HG02763 (cell line): Measurements from ENCODE around the gene MRPS14.
"Not testable (repeated sequence)": the region's sequence is repeated elsewhere in the genome, so short reads cannot be mapped to it uniquely, and the experiment has no call there.

Source experiments
- ATAC-seq: cut with Tn5 transposase; IDR thresholded peaks from one replicate; pipeline ENCODE4 v1.9.1; 2021; ENCODE audit warnings: mild to moderate bottlenecking, moderate library complexity; ENCODE audit not compliant: unreplicated experiment

MRPS14 gene

DNA sequence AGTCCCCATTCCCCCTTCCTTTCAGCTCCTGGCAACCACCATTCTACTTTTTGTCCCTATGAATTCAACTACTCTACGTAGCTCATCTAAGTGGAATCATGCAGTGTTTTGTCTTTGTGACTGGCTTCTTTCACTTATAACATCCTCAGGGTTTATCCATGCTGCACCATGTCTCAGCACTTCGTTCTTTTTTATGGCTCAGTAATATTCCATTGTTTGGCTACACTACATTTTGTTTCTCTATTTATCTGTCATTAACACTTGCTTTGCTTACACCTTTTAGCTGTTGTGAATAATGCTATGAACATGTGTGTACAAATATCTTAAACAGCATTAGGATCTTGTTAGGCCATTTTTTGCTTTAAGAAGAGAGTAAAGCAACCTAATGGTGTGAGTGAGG lies 1.5 kb upstream of the MRPS14 start:
- ATAC-seq: no peak

DNA sequence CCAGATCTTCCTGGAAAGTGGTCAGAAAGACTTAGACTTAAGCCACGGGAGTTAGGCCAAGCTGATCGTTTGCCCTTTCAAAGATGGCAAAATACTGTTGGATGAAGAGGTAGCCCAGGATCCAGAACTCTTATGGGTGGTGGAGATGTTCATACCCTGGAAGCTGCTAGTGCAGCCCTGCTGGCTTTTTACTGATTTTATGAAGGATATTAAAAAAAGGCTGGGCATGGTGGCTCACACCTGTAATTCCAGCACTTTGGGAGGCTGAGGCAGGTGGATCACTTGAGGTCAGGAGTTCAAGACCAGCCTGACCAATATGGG lies 657 bp upstream of the MRPS14 start:
- not testable (repeated sequence) for ATAC-seq

DNA sequence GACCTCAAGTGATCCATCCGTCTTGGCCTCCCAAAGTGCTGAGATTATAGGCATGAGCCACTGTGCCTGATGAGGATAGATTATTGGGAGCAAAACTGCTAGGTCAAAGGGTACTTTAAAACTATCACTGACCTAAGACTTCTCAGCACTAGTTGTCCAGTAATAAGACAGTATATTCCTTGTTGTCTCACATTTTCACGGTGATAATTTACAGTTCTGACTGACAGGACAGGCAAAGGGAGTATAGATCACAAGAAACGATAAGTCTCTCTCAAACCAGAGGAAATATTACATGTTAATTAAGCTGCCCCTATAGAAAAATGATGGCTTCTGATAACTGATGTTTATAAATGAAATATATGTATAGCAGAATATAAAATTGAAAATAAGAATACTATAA lies 3.7 kb downstream of the MRPS14 start:
- no peak for ATAC-seq

DNA sequence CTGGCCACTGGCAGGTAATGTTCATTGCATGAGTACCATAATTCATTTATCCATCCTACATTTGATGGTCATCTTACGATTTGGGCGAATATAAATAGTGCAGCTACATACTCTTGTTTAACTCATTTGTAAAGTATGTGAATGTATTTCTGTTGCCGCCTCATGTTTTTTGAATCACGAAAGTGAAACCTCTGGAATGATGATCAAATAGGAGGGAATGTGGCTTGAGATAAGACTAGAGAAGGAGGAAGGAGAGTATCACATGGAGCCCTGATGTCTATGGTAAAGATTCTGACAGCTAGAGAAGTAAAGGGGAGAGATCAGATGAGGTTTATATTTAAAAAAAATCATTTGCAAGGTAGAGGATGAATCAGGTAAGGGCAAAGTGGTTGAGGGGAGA lies 8.0 kb downstream of the MRPS14 start:
- ATAC-seq: no peak

DNA sequence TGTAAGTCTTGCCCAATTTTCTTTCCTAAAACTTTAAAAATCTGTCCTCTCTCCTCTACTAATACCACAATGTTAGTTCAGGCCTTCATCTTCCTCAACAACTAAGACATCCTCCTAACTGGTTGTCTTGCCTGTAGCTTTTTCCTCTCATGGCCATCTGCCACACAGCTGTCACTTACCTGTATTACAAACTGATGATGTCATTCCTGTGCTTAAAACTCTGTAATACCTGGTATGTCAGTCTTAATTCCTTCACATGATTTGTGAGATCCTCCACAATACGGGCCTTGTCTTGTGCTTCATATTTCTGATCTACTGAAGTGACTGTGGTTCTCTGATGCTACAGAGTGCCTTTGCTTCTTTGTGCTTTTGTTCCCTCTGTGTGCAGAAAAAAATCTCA lies 9.8 kb downstream of the MRPS14 start:
- ATAC-seq: no peak

DNA sequence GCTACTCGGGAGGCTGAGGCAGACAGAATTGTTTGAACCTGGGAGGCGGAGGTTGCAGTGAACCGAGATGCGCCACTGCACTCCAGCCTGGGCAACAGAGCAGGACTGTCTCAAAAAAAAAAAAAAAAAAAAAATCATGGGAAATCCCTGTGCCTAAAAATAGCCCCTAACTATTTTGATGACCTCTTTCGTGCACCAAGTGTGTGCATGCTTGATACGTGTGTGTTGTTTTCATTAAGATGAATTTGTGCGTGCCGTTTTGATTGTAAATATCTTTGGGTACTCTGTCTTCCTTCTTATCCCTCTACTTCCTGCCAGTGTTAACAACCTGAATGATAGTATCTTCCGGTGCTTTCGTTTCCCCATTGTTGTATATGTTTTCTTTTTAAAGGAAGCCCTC lies 13.7 kb downstream of the MRPS14 start:
- no peak for ATAC-seq

DNA sequence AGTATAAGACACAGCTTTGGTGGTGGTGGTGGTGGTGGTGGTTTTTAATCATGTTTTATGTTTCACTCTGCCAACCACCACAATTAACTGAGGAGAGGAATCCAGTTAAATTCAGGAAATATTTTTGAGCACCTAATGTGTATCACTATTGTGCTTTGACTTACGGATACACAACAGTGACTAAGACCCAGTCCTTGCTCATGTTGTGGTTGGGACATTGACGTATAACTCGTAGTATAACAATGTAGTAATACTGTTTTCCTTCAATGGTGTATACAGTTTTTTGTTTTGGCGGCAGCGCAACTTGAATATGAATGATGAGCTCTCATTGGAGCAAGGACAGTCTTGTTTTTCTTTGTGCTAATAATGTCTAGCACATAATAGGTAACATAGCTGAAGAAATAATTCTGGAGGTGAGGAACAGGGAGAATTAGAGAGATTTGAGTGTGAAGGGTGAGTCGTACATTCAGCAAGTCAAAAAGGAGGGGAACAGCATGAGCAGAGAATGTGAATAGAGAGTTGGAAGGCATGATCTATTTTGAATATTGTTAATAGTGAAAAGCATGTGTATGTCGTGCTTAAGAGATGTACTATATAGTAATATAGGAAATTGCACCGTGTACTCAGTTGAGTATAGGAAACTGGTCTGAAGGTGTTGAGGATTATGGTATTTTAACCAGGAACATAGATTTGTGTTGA lies 18.0 kb downstream of the MRPS14 start:
- no peak for ATAC-seq

DNA sequence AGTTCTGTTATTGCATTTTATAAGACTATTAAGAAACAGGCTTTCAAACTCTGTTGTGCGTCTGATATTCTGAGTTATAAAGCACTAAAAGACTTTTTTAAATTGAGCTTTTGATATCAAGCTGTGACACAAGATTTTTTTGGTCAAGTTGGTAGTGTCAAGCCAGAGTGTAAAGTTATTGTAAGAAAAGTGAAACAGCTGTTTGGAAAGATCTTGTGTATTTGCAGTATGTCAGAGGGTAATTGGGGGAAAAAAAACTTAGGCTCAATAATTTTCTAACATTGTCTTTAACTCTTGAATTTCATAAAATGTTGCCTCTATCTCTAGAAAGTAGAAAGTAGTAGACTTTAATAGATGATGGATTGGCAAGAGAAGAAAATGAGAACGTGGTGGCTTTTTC lies 19.7 kb downstream of the MRPS14 start:
- no peak for ATAC-seq

DNA sequence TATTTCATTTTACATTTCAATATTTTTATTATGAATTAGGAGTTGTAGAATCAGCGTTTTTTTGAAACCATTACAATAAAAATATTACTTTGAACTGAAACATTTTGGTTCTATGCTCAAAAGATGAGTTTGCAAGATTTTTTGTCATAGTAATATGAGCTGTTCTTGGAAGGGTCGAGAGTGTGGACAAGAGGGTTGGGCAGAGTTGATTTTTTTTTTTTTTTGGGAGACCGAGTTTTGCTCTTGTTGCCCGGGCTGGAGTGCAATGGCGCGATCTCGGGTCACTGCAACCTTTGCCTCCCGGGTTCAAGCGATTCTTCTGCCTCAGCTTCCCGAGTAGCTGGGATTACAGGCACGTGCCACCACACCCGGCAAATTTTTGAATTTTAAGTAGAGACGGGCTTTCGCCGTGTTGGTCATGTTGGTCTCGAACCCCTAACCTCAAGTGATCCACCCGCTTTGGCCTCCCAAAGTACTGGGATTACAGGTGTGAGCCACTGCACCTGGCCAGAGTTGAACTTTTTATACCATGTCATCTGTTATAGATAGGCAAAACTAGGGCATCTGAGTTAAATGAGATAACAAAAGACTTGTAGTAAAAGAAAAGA lies 20.2 kb downstream of the MRPS14 start:
- no peak for ATAC-seq

DNA sequence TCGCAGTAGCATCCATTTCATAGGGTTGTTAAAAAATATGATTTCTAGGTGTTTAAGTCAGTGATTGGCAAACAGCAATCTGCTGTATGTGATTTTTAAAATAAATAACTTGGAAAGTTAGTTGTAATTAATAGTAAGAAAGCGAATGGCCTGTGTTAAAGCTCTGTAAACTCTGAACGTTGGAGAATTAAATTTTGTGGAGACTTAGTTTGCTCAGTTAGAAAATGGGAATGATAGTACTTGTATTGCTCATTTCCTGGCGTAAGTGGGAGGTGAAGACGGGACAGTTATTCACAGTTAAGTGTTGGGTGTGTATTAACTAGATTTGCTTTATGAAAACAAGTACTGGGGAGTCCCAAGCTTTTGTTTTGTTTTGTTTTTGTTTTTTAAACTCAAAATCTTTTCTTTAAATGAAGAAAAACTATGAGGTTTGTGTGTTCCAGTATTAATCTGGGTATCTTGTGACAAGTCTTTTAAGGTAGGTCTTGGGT lies 22.5 kb downstream of the MRPS14 start:
- ATAC-seq: no peak

DNA sequence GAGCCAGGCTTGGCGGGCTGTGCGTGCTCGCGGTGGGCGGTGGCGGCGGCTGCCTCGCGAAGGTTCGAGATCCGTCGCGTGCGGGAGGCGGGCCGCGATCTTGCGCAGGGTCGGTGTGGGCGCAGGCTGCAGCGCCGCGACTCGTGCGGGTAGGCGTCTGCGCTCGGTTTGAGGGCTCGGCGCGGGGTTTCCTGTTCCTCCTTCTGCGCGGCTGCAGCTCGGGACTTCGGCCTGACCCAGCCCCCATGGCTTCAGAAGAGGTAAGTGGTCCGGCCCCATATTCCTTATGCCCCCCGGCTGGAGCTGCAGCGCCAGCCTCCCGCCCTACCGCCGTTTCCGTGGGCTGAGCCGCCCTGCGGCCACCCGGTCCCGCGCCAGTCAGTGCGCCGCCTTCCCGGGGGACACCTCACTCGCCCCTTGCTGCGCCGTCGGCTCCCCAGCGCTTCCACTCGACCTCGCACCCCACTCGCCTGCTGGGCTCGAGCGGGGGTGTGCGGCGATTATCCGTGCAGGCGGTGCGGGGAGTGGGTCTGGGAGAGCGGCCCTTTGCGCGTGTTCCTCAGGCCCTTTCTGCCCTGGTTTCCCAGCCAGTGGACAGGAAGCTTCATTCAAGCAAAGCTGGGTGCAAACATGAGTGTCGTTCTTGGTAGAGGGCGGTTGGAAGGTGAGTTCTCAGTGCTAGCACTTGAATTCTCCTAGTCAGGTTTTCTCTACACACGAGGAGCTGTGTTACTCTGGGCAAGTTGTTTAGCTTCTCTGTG lies 23.1 kb downstream of the MRPS14 start, which contains the start of gene CACYBP:
TSS of gene CACYBP (plus strand) at position 12 of the 761 bp plus-strand sequence. CDS start at position 246, 234 bp downstream.
- no peak for ATAC-seq

DNA sequence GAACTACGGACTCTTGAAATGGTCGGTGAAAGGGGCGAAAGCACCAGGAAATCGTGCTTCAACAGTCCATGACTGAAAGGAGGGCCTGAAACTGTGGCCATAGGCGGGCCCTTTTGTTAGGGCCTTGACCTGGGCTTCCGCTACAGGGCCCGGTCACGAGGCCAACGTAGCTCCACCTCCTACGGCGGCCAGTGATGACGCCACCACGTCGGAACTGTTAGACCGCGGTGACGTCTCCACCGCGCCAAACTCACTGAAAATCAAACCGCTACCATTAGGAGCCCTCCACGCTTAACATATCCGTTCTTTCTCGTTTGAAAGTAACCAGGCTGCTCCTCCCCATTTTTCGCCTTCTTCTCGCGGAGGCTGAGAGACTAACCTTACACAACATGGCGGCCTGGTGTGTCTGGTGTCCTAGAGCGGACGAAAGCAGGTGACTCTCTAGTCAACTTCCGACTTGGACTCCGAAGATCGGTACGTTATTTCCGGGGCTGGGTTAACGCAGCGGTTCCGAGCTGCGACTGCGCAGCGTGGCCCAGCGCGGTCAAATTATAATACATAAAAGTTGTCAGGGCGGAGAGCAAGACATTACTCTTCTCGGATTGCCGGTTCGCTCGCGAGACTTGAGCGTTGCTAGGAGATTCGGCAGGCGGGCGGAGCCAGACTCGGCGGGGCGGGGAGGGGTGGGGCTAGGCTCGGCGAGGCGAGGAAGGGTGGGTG lies 23.8 kb downstream of the MRPS14 start:
- peak; percentile 76 for ATAC-seq

DNA sequence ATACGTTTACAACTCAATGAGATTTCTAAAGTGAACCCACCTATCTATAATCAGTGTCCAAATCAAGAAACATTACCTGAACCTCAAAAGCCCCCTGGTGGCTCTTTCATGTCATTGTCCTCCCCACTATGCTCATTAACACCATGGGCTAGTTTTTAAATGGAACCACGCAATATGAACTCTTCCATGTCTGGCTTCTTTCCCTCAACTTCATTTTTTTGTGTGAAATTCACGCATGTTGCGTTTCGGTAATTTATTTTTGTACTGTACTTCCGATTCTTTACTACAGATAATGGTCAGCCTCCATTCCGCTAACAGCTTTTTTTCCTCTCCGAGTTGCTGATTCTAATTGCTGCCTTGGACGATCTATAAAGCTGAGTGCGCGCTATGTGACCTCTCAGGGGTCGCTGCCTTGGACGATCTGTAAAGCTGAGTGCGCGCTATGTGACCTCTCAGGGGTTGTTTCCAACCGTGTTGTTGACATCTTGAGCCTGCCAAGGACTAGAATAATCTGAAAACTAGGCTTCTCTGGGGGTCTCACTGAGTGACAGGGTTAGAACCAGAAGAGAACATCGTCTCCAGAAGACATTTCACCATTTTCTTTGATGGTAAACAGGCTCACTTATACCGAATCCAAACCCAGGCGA lies 24.5 kb downstream of the MRPS14 start:
- peak; percentile 0 for ATAC-seq

DNA sequence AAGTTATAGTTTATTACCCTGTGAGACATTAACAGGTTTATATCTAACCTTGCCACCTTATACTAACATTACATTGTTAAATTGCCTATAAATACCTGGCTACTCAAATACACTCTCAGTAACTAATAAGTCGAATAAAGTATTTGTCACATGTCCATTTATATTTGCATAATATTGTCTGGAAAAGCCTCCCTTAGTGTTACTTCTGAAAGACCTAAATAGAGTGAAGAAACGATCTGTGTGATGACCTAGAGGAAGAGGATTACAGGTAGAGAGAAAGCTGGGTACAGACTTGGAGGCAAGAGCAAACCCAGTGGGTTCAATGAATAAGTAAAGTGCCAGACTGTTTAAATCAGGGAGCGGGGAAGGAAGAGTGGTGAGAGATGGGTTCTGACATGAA lies 26.2 kb downstream of the MRPS14 start:
- ATAC-seq: no peak

DNA sequence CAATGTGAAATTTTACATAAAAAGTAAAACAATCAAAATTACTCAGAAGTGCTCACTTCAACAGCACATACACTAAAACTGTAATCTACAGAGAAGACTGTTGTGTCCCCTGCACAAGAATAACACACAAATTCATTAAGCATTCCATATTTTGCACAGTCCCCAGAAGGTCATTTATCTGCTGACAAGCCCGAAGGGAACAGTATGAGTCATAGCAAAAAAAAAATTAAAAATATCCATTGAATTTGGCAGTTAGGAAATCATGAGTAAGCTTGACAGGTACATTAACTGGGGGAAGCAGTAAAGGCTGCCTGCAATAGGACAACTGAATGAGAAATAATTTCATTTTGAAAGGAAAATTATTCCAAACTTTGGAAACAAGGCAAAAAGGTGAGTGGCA lies 26.7 kb downstream of the MRPS14 start:
- no peak for ATAC-seq

DNA sequence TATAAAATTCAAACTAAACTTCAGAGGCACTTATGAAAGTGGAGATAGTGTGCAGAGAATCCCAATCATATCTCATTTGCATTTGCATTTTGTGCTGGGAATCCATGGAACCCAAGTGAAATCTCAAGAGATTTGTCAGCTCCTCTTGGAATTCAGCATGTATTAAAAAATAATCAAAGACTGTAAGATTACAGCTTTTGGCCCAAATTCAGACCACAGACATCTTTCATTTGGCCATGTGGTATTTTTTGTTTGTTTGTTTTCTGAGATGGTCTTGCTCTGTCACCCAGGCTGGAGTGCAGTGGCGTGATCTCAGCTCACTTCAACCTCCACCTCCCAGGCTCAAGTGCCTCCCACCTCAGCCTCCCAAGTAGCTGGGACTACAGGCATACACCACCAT lies 27.3 kb downstream of the MRPS14 start:
- no peak for ATAC-seq

DNA sequence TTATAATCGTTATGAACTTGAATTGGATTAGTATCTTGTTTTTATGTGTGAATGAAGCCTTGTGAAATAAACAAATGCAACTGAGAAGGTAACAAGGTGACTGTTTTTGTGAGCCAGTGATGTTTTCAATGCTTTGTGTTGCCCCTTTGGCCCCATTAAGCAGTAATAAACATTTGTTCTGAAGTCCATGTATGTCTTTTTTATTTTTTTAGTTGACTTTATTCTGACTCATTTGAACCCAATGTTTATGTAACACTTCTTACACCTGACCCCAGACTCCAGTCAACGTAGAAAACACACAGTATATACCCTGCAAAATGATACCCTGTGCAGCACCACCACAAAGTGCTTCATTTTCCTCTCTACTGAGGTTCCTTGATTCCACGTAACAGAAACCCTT lies 28.1 kb downstream of the MRPS14 start:
- ATAC-seq: no peak

DNA sequence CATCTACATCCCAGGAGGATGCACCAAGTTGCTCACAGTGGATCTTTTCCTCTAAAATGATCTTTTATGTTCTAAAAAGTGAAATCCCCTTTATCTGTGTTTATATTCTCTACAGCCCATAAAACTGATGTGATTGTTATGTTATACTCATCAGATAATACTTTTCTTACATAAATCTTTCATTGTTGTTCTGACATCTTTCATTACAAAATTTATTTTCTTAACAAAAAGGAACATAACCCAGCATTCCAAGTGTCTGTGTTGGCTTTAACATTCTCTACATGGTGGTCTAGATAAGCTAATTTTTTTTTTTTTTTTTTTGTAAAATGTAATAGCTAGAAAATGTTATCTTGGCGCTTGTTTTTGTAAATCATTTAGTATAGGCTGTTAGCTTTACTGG lies 31.8 kb downstream of the MRPS14 start:
- no peak for ATAC-seq

DNA sequence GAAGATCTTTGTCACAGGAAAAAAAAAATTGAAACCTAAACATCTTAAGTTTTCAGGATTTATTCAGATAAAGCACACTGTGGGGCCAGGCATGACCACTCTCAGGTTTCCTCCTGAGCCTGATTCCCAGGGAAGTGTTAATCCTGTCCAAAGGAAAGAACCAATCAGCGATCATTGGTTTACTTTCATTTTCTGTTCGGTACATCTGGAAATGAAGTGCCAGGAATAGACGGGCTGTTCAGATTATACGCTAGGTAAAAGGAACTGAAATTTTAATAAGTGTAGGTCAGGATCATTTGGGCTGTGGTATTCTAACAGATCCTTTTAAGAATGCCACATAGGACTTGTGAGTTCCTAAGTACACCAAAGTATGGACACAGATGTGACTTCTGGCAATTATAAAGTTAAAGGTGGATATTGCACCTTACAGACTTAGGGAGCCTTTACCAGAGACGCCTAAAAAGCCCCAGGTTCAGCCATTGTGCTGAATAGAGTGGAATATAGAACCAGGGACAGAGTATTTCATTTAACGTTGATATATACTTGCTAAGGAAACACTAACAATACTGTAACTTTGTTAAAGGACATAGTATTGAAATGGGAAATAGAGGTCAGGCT lies 32.7 kb downstream of the MRPS14 start:
- ATAC-seq: no peak

DNA sequence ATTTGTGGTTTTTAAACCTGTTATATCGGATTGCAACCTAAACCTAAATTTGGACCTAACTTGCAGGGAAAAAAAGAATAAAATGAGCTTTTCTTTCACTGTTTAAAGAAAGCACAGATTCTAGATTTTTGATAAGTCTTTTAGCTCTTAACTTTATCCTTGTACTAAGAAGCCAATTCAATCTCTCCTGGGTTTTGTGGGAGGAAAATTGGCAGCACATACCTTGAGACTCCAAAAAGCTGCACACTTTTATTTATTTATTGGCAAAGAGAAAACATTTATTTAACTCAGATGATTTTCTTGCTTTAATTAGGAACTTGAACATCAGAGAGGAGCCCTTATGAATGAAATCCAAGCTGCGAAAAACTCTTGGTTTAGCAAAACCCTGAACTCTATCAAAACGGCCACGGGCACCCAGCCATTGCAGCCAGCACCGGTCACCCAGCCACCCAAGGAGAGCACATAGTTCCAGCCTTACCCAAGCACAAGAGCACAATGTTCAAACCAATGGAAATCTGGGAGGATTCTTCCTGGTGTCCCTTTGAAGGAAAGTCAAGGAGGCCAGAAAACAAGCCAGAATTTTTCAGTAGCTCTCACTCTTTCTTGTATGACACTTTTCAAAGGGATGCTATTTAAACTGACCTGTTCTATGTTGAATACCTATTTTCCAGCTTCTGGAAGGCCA lies 33.5 kb downstream of the MRPS14 start:
- ATAC-seq: no peak
